OCI-LY7 (cell line): Measurements from ENCODE around the gene TRIM28. TPM values are rescaled to one million over a fixed set of nuclear protein-coding genes. Genes with fewer than 3 reads are reported as not detected.
A peak's percentile ranks its signal among the peaks of the same experiment; 100 is the strongest.

Experiments
- BruUV-seq: library from RNA; stranded (reverse); fragments of 400-500 nt; replicated peaks from 2 replicates; lab custom pipeline; 2021; lab: Mats Ljungman, UMichigan
- CTCF ChIA-PET: fragments of 300-600 bp; sonication (Branson Sonifier 250); formaldehyde crosslinking; loops from one replicate; lab custom pipeline; 2022; ENCODE audit warnings: antibody characterized with exemption; ENCODE audit not compliant: unreplicated experiment; lab: Charles Lee
- POLR2A ChIA-PET: fragments of 300-600 bp; sonication (Branson Sonifier 250); formaldehyde crosslinking; loops from one replicate; lab custom pipeline; 2022; ENCODE audit warnings: antibody characterized with exemption; lab: Charles Lee
- DNase-seq: peaks from one replicate; pipeline ENCODE4 v3.0.0-alpha.2; 2015; ENCODE audit warnings: low spot score
- H2AFZ ChIP-seq: fragments of 200-600 bp; sonication (generic), shearing (Covaris generic); 2 replicates; pipeline ENCODE4 v1.6.1; 2014; ENCODE audit warnings: mild to moderate bottlenecking, antibody characterized with exemption, low read length, moderate library complexity
- H3K27ac ChIP-seq: fragments of 200-600 bp; sonication (generic); 2 replicates; pipeline ENCODE4 v1.5.1; 2014; ENCODE audit warnings: mixed run types, low read depth, mild to moderate bottlenecking, moderate library complexity, low read length, inconsistent platforms; ENCODE audit not compliant: poor library complexity, severe bottlenecking
- H3K36me3 ChIP-seq: fragments of 200-600 bp; sonication (generic); 2 replicates; pipeline ENCODE4 v1.6.1; 2014; ENCODE audit warnings: mild to moderate bottlenecking, antibody characterized with exemption, low read length, moderate library complexity, mixed read lengths; ENCODE audit not compliant: insufficient read depth
- H3K4me1 ChIP-seq: fragments of 200-600 bp; sonication (generic); 2 replicates; pipeline ENCODE4 v1.5.1; 2014; ENCODE audit warnings: mild to moderate bottlenecking, low read length; ENCODE audit not compliant: insufficient read depth, poor library complexity, severe bottlenecking
- H3K4me2 ChIP-seq: fragments of 200-600 bp; sonication (generic); 2 replicates; pipeline ENCODE4 v1.6.1; 2014; ENCODE audit warnings: mild to moderate bottlenecking, low read length
- H3K4me3 ChIP-seq: fragments of 200-600 bp; sonication (generic); 2 replicates; pipeline ENCODE4 v1.5.1; 2014; ENCODE audit warnings: mild to moderate bottlenecking, low read depth, low read length; ENCODE audit not compliant: poor library complexity, severe bottlenecking
- H3K79me2 ChIP-seq: fragments of 200-600 bp; sonication (generic); 2 replicates; pipeline ENCODE4 v1.6.1; 2016; ENCODE audit warnings: low read depth, mild to moderate bottlenecking, low read length, moderate library complexity, mixed read lengths; ENCODE audit not compliant: insufficient read depth
- H3K9me2 ChIP-seq: fragments of 200-600 bp; sonication (generic); 2 replicates; pipeline ENCODE4 v1.6.1; 2016; ENCODE audit warnings: mild to moderate bottlenecking, low read length, mixed read lengths; ENCODE audit not compliant: insufficient read depth
- H3K9me3 ChIP-seq: fragments of 200-600 bp; sonication (generic); 2 replicates; pipeline ENCODE4 v1.6.1; 2014; ENCODE audit warnings: mild to moderate bottlenecking, mixed run types, low read length, mixed read lengths
- H4K20me1 ChIP-seq: fragments of 200-600 bp; sonication (generic); 2 replicates; pipeline ENCODE4 v1.6.1; 2014; ENCODE audit warnings: mild to moderate bottlenecking, antibody characterized with exemption, low read length, moderate library complexity, mixed read lengths; ENCODE audit not compliant: insufficient read depth
- EZH2phosphoT487 ChIP-seq: fragments of 200-600 bp; sonication (generic); IDR thresholded peaks from 2 replicates; pipeline ENCODE4 v1.6.1; 2018; ENCODE audit warnings: low read depth, borderline replicate concordance, mild to moderate bottlenecking, mixed run types, antibody characterized with exemption, low read length, moderate library complexity, mixed read lengths
- intact Hi-C: fragments of 100-400 bp; cut with micrococcal nuclease; formaldehyde crosslinking; loops from one replicate; pipeline ENCODE4 v1.10.0; 2022; ENCODE audit not compliant: unreplicated experiment
- total RNA-seq, 2 experiments: library from RNA; depleted of rRNA in 1 of 2; stranded (reverse); fragments of >200 nt in 1 of 2; shearing (Covaris generic) in 1 of 2; gene quantifications; 2 replicates each; pipeline ENCODE4 v1.2.3, GENCODE V29; 2014 to 2022
- TF ChIP-seq, protein P1 (sequence below): fragments of 200-600 bp; sonication (generic); conservative IDR thresholded peaks from 2 replicates; pipeline ENCODE4 v1.5.1; 2014; ENCODE audit warnings: mild to moderate bottlenecking, antibody characterized with exemption, low read length, moderate library complexity, mixed read lengths

The TRIM28 gene
- total RNA-seq, 2 experiments from 2014 or later, result 601 to 729 TPM

DNA sequence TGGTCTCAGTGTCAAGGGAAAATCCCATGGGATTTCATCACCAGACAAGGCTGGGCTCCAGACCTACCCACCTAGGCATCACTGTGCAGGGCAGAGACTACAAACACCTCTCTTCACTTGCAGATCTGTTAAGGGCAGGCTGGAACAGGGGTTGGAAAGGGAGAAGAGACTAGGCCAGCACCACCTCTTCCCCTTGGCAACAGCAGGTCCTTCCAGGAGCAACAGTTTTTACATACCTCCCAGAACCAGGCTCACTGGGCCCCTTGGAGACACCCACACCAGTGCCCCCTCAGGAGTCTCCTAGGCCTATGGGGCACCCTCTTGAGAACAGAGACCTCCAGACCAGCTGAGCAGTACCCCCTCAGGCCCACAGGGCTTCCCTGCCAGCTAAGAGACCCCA is 17.1 kb downstream of the TRIM28 start:
- no peak for TF ChIP-seq EZH2phosphoT487
- TF ChIP-seq, protein P1, sequence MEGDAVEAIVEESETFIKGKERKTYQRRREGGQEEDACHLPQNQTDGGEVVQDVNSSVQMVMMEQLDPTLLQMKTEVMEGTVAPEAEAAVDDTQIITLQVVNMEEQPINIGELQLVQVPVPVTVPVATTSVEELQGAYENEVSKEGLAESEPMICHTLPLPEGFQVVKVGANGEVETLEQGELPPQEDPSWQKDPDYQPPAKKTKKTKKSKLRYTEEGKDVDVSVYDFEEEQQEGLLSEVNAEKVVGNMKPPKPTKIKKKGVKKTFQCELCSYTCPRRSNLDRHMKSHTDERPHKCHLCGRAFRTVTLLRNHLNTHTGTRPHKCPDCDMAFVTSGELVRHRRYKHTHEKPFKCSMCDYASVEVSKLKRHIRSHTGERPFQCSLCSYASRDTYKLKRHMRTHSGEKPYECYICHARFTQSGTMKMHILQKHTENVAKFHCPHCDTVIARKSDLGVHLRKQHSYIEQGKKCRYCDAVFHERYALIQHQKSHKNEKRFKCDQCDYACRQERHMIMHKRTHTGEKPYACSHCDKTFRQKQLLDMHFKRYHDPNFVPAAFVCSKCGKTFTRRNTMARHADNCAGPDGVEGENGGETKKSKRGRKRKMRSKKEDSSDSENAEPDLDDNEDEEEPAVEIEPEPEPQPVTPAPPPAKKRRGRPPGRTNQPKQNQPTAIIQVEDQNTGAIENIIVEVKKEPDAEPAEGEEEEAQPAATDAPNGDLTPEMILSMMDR, result no peak
- peaks cover 21% of the 10 kb centered on the region for H3K79me2 ChIP-seq
- no TSS peak for BruUV-seq
- no peak overlapping the region for H2AFZ ChIP-seq
- no peak overlapping the region for H3K27ac ChIP-seq
- no peaks in the 10 kb centered on the region for H3K9me2 ChIP-seq
- H4K20me1 ChIP-seq, result no peaks in the 10 kb centered on the region
- ChIA-PET POLR2A (no interaction called here), CTCF (interaction anchor here (0.6 kb wide), 1 partner anchor 21 kb away, joined by 3 read pairs; no protein-coding TSS in a partner anchor)
- H3K4me3 ChIP-seq, result no peak overlapping the region
- H3K4me2 ChIP-seq, result no peak overlapping the region
- peaks cover 24% of the 10 kb centered on the region for H3K36me3 ChIP-seq
- intact Hi-C loops, result no loop called here
- H3K4me1 ChIP-seq, result peaks cover 36% of the 10 kb centered on the region
- DNase-seq, result no peak
- H3K9me3 ChIP-seq, result no peaks in the 10 kb centered on the region

DNA sequence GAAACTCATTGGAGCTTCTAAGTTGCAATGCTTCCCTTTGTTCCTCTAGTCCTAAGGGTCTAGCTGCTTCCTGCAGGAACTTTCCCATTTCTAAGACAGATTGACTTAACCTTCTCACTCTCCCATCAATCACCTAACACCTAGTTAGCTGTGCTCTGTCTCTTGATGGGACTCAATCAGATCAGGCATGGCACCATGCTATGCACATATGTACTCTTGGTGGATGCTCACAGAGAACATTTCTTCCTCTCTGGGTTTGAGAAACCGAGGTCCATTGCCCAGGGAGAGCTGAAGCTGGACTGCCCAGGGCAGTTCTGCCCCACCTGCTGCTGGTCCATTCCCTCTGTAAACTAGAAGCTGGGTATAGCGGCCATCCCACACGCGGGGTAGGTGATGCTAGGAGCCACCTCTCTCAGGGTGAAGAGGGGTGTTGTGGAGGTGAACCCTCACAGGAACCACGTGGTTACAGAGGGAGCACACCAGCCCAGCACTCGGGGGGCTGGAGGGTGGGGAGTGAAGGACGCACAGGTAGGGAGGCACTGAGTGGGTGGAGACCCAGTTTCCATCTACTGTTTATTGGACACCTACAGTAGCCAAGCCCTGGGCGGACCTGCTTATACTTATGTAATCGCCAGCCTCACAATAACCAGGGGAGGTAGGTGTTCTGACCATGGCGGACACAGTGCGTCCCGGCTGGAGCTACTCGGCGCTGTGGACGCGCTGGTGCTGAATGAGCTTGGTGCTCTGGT is 17.7 kb downstream of the TRIM28 start:
- no peak overlapping the region for H2AFZ ChIP-seq
- H3K4me2 ChIP-seq, result peak overlapping the region; percentile 33; the same call in 1 of the 2 replicates
- TF ChIP-seq, protein P1, result no peak
- no peak for TF ChIP-seq EZH2phosphoT487
- no peak overlapping the region for H3K4me3 ChIP-seq
- no peak overlapping the region for H3K27ac ChIP-seq
- H3K4me1 ChIP-seq, result peaks cover 29% of the 10 kb centered on the region
- H3K9me3 ChIP-seq, result no peaks in the 10 kb centered on the region
- DNase-seq, result no peak
- peaks cover 16% of the 10 kb centered on the region for H3K79me2 ChIP-seq
- BruUV-seq, result no TSS peak
- H4K20me1 ChIP-seq, result no peaks in the 10 kb centered on the region
- H3K9me2 ChIP-seq, result no peaks in the 10 kb centered on the region
- H3K36me3 ChIP-seq, result peaks cover 17% of the 10 kb centered on the region; the same call in 1 of the 2 replicates
- intact Hi-C loops, result no loop called here
- POLR2A ChIA-PET, result no interaction called here
- CTCF ChIA-PET, result interaction anchor here (0.5 to 0.6 kb wide), 2 partner anchors 20 to 747 kb away, joined by 3 to 15 read pairs; partner anchors contain the start of gene ZNF552
